AG04449 (cell line): ENCODE results near the gene SCD5.
"Not testable (repeated sequence)": the region's sequence is repeated elsewhere in the genome, so short reads cannot be mapped to it uniquely, and the experiment has no call there.

Experiments
- CTCF ChIA-PET: fragments of 350-600 bp; formaldehyde crosslinking; extraction: SDS; loops from one replicate; lab custom pipeline; 2021; ENCODE audit warnings: antibody characterized with exemption; lab: Yijun Ruan, JAX
- POLR2A ChIA-PET: fragments of 400-600, 350-600 bp; formaldehyde crosslinking; extraction: SDS; loops from one replicate; lab custom pipeline; 2020; ENCODE audit warnings: antibody characterized with exemption, inconsistent platforms; lab: Yijun Ruan, JAX
- DNase-seq: peaks from one replicate; pipeline ENCODE4 v3.0.0-alpha.2; 2010; ENCODE audit warnings: low read depth, low spot score
- H3K4me3 ChIP-seq: 2 replicates; pipeline ENCODE4 v1.5.1; 2011; ENCODE audit warnings: low read depth, mild to moderate bottlenecking, control low read depth, low read length
- TF ChIP-seq, protein P1 (sequence below): IDR thresholded peaks from one replicate; pipeline ENCODE4 v1.5.1; 2011; ENCODE audit warnings: mild to moderate bottlenecking, moderate library complexity, low read length, control low read depth, inconsistent platforms; ENCODE audit not compliant: insufficient read depth; ENCODE audit errors: missing control alignments

The SCD5 gene

DNA sequence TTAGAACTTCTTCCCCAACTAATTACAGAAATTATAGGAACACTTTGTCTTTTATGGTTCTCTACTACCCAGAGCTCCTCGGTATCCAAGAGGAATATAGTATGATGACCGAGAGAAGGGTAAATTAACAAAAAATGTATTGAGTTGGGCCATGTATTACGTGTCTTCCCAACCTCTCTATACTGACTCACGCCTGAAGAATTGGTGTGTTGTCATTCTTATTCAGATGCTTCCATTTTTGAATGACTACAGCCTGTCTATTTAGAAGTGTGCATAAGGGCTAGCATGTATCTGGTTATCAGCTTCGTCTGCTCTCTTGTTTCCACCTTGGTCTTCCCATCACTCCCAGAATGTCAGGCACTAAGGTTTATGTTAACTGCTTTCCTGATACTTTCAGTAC, 24.5 kb upstream of the SCD5 start:
- CTCF ChIA-PET: interaction anchor here (0.9 to 1.9 kb wide), 3 partner anchors 17 to 84 kb away, joined by 3 to 5 read pairs (median 3); no protein-coding TSS in a partner anchor
- no peak overlapping the region for H3K4me3 ChIP-seq
- TF ChIP-seq, protein P1, sequence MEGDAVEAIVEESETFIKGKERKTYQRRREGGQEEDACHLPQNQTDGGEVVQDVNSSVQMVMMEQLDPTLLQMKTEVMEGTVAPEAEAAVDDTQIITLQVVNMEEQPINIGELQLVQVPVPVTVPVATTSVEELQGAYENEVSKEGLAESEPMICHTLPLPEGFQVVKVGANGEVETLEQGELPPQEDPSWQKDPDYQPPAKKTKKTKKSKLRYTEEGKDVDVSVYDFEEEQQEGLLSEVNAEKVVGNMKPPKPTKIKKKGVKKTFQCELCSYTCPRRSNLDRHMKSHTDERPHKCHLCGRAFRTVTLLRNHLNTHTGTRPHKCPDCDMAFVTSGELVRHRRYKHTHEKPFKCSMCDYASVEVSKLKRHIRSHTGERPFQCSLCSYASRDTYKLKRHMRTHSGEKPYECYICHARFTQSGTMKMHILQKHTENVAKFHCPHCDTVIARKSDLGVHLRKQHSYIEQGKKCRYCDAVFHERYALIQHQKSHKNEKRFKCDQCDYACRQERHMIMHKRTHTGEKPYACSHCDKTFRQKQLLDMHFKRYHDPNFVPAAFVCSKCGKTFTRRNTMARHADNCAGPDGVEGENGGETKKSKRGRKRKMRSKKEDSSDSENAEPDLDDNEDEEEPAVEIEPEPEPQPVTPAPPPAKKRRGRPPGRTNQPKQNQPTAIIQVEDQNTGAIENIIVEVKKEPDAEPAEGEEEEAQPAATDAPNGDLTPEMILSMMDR: no peak
- POLR2A ChIA-PET: interaction anchor here (1.0 kb wide), 1 partner anchor 23 kb away, joined by 4 read pairs; no protein-coding TSS in a partner anchor
- peak; percentile 19 for DNase-seq

DNA sequence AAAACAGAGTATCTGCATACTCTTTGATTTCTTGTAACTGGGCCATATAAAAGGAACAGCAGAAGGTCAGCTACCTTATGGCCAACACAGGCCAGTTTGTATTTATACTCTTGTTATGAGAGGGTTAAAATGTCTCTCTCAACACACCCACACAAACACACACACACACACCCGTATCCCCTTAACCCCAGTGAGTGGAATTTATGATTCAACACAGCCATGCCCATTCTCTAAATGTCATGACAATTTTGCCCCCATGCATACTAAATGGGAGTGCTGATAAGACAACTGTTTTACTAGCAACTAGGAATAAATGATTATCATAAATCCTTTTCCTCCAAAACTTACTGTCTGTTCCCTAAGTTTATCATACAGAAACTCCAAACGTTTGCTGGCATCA, 22.1 kb upstream of the SCD5 start:
- POLR2A ChIA-PET: no interaction called here
- TF ChIP-seq, protein P1: no peak
- H3K4me3 ChIP-seq: no peak overlapping the region
- no peak for DNase-seq
- CTCF ChIA-PET: interaction anchor here (1.4 kb wide), 1 partner anchor 82 kb away, joined by 3 read pairs; no protein-coding TSS in a partner anchor

DNA sequence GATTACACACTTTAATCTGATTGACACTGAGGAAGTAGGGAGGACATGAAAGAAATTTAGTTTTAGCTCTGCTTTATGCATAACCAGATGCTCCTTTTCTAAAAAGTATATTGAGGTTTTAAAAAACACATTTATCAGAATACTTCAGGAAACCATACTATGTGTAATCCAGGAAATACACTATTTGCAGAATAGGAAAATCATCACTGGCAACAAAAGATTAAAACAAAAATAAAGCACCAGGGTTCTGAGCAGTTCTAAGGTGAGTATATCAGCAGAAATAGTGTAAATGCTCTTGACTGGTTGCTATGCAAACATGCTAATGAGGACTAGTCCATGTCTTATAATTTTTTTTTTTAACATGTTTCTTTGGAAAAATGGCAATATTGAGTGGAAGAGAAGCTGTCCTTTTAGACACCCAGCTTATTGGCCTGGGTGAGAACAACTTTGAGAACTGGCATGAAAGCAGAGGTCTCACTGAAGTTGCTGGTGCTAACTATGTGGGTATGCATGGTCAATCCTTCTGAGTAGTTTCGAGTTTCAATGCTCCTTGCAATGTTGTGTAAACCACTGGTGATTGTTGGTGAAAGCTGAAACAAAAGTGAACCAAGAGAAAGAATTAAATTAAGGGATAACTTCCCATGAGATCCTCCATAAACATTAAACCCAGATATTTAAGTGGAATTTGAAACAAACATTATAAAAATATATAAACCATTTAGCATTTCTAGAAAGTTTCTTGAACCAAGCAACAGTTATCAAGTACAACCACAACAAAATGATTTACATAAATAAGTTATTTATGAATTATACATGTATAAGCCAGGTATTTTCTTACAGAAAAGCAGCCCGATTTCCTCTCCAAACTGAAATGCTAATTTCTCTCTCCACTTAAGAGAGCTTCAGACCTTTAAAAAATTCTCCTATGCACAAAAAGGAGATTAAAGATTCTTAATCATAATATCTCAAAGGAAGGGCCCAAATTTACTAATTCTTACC, 20.4 kb upstream of the SCD5 start:
- POLR2A ChIA-PET: interaction anchor here (1.2 kb wide), 1 partner anchor 390 kb away, joined by 4 read pairs; no protein-coding TSS in a partner anchor
- CTCF ChIA-PET: interaction anchor here (0.9 to 1.4 kb wide), 4 partner anchors 15 to 86 kb away, joined by 3 to 4 read pairs (median 3); no protein-coding TSS in a partner anchor

DNA sequence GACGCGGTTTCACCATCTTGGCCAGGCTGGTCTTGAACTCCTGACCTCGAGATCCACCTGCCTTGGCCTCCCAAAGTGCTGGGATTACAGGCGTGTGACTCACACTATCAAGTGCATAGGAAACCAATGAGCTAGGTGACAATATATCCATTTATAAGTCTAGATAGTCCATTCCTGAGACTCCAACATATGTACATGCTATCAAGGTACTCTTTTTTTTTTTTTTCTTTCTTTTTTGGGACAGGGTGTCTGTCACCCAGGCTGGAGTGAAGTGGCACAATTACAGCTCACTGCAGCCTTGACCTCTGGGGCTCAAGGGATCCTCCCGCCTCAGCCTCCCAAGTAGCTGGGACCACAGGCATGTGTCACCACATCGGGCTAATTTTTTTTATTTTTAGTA, 18.3 kb upstream of the SCD5 start:
- H3K4me3 ChIP-seq, DNase-seq, CTCF ChIA-PET, POLR2A ChIA-PET: not testable (repeated sequence)

More for the DNA sequence above, 20.4 kb upstream of the SCD5 start:
- no peak for DNase-seq
- H3K4me3 ChIP-seq: no peak overlapping the region
- TF ChIP-seq, protein P1: no peak

DNA sequence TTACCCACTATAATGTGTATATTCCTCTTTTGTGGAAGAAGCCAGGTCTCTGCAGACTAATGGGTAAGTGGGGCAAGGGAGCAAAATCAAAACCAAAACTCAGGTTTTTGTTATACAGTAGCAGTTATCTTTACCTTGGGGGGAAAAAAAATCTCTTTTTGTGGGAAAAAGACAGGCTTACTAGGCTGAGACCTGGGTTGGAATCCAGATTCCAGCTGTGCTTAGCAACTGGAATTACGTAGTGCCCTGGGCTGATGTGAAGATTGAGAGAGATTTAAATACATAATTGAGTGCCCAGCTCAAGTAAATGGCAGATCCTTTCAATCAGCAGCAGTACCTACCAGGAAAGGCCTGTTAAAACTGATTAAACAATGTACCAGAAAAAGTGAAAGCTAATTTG, 15.4 kb upstream of the SCD5 start:
- DNase-seq: no peak
- TF ChIP-seq, protein P1: no peak
- POLR2A ChIA-PET: no interaction called here
- no peak overlapping the region for H3K4me3 ChIP-seq
- CTCF ChIA-PET: interaction anchor here (1.8 kb wide), 1 partner anchor 75 kb away, joined by 3 read pairs; no protein-coding TSS in a partner anchor

DNA sequence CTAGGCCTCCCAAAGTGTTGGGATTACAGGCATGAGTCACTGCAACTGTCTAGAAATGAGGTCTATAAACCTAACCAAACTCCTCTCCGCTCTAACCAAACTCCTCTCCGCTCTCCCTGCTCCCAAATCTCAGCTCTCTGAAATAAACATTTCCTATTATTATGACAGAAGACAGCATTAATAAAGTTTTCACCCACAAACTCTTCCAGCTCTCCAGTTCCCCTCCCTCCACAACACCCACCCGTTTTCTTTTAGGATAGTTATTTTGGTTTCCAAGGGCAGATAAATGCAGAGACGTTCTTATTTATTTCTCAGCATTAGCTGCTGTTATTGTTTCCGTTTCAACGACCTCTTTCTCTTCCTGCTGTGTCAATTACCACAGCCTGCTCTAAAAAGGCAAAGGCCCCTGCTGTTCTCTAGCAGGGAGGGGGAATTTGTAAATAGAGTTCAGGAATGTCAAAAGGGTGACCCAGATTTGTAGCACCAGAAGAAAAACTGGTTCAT, 13.3 kb upstream of the SCD5 start:
- CTCF ChIA-PET: interaction anchor here (1.5 kb wide), 1 partner anchor 90 kb away, joined by 6 read pairs; no protein-coding TSS in a partner anchor
- POLR2A ChIA-PET: no interaction called here
- no peak for DNase-seq

More for the DNA sequence above, 13.3 kb upstream of the SCD5 start:
- no peak overlapping the region for H3K4me3 ChIP-seq
- TF ChIP-seq, protein P1: no peak
